H1 (cell line): Measurements from ENCODE around the gene CCDC9B. TPM values are rescaled to one million over a fixed set of nuclear protein-coding genes. Genes with fewer than 3 reads are reported as not detected.

Source experiments
- CTCF ChIA-PET: fragments of 300-600 bp; sonication (Branson Sonifier 250); formaldehyde crosslinking; loops from one replicate; lab custom pipeline; 2021; ENCODE audit not compliant: partially characterized antibody; lab: Charles Lee
- POLR2A ChIA-PET: fragments of 300-600 bp; sonication (Branson Sonifier 250); formaldehyde crosslinking; loops from one replicate; lab custom pipeline; 2021; ENCODE audit warnings: inconsistent platforms; ENCODE audit not compliant: partially characterized antibody; lab: Charles Lee
- DNase-seq, 2 experiments: peaks; one replicate each; pipeline versions ENCODE4 v3.0.0 to v3.0.0-alpha.2; 2010 to 2022; ENCODE audit warnings: low spot score in 2 of 2, low read depth in 1 of 2, mixed read lengths in 1 of 2
- FAIRE-seq: peaks from 2 replicates; lab custom pipeline; 2011; peaks lifted over from hg19 to GRCh38; lab: Jason Lieb, UNC
- H2AFZ ChIP-seq: 2 replicates; pipeline ENCODE4 v1.8.1; 2012; ENCODE audit warnings: low read length, inconsistent platforms
- H2AK5ac ChIP-seq: 2 replicates; pipeline ENCODE4 v1.6.1; 2013; ENCODE audit warnings: low read depth, low read length
- H2BK120ac ChIP-seq: replicated peaks from 2 replicates; pipeline ENCODE3; 2013; ENCODE audit warnings: low read depth, low read length, inconsistent platforms
- H2BK12ac ChIP-seq: 2 replicates; pipeline ENCODE4 v1.6.1; 2013; ENCODE audit warnings: low read depth, low read length
- H2BK15ac ChIP-seq: 2 replicates; pipeline ENCODE4 v1.6.1; 2013; ENCODE audit warnings: low read length
- H2BK20ac ChIP-seq: 2 replicates; pipeline ENCODE4 v1.6.1; 2013; ENCODE audit warnings: low read length
- H2BK5ac ChIP-seq: 2 replicates; pipeline ENCODE4 v1.6.1; 2013; ENCODE audit warnings: low read depth, low read length
- H3K14ac ChIP-seq: 2 replicates; pipeline ENCODE4 v1.6.1; 2013; ENCODE audit warnings: inconsistent platforms; ENCODE audit not compliant: insufficient read length
- H3K18ac ChIP-seq: 2 replicates; pipeline ENCODE4 v1.6.1; 2013; ENCODE audit warnings: low read length; ENCODE audit errors: extremely low read depth
- H3K23ac ChIP-seq: 2 replicates; pipeline ENCODE4 v1.6.1; 2013; ENCODE audit warnings: inconsistent platforms; ENCODE audit not compliant: insufficient read length
- H3K23me2 ChIP-seq: 2 replicates; pipeline ENCODE4 v1.6.1; 2013; ENCODE audit warnings: low read depth, low read length
- H3K27ac ChIP-seq: 2 replicates; pipeline ENCODE4 v1.6.1; 2011; ENCODE audit warnings: low read depth, low read length, inconsistent platforms
- H3K27me3 ChIP-seq, 4 experiments: replicated peaks in 1 of 4; 1 replicate in 1 of 4; 2 replicates in 3 of 4; pipeline versions ENCODE4 v1.6.1 to v1.8.1; 2011 to 2013; ENCODE audit warnings: low read length in 3 of 4, mild to moderate bottlenecking in 3 of 4, inconsistent platforms in 2 of 4, mixed read lengths in 2 of 4, moderate library complexity in 1 of 4; ENCODE audit not compliant: control insufficient read depth in 3 of 4, insufficient read depth in 3 of 4; ENCODE audit errors: extremely low read depth in 1 of 4
- H3K36me3 ChIP-seq, 4 experiments: 2 replicates each; pipeline versions ENCODE4 v1.6.1 to v1.8.1; 2011 to 2013; ENCODE audit warnings: mild to moderate bottlenecking in 4 of 4, low read length in 3 of 4, moderate library complexity in 2 of 4, control low read depth in 1 of 4, inconsistent platforms in 1 of 4; ENCODE audit not compliant: insufficient read depth in 4 of 4, control insufficient read depth in 2 of 4
- H3K4ac ChIP-seq: replicated peaks from 2 replicates; pipeline ENCODE3; 2013; ENCODE audit warnings: low read length, low read depth, mixed read lengths, inconsistent platforms; ENCODE audit not compliant: insufficient read length
- H3K4me1 ChIP-seq, 4 experiments: replicated peaks in 1 of 4; 1 replicate in 1 of 4; 2 replicates in 3 of 4; pipeline versions ENCODE4 v1.6.1 to v1.8.1; 2011 to 2013; ENCODE audit warnings: low read length in 3 of 4, inconsistent platforms in 2 of 4, mixed read lengths in 1 of 4; ENCODE audit not compliant: insufficient read depth in 4 of 4, control insufficient read depth in 3 of 4
- H3K4me2 ChIP-seq, 2 experiments: 2 replicates each; pipeline versions ENCODE4 v1.6.1 to v1.8.1; 2011 to 2013; ENCODE audit warnings: low read depth in 2 of 2, low read length in 2 of 2, control low read depth in 1 of 2, inconsistent platforms in 1 of 2, mild to moderate bottlenecking in 1 of 2; ENCODE audit not compliant: insufficient read depth in 1 of 2
- H3K4me3 ChIP-seq, 4 experiments: fragments of 200-600, 300-600 bp in 1 of 4; sonication (generic), shearing (Covaris generic), sonication (Bioruptor Twin) in 1 of 4; 2 replicates each; pipeline versions ENCODE4 v1.5.1 to v1.8.1; 2011 to 2016; ENCODE audit warnings: low read length in 4 of 4, low read depth in 3 of 4, control low read depth in 2 of 4, inconsistent platforms in 2 of 4, mild to moderate bottlenecking in 2 of 4, mixed read lengths in 1 of 4, moderate library complexity in 1 of 4; ENCODE audit not compliant: insufficient read depth in 2 of 4; ENCODE audit errors: extremely low read depth in 1 of 4
- H3K56ac ChIP-seq: replicated peaks from 2 replicates; pipeline ENCODE3; 2013; ENCODE audit warnings: low read depth, mild to moderate bottlenecking, mixed read lengths, low read length, inconsistent platforms; ENCODE audit not compliant: insufficient read length
- H3K79me1 ChIP-seq: 2 replicates; pipeline ENCODE4 v1.6.1; 2013; ENCODE audit warnings: low read depth, low read length, control low read depth
- H3K79me2 ChIP-seq, 2 experiments: 2 replicates each; pipeline versions ENCODE4 v1.6.1 to v1.8.1; 2012 to 2013; ENCODE audit warnings: low read length in 2 of 2, mild to moderate bottlenecking in 2 of 2, inconsistent platforms in 1 of 2; ENCODE audit not compliant: insufficient read depth in 2 of 2, control insufficient read depth in 1 of 2
- H3K9ac ChIP-seq, 4 experiments: replicated peaks in 1 of 4; 1 replicate in 1 of 4; 2 replicates in 3 of 4; pipeline versions ENCODE4 v1.6.1 to v1.8.1; 2011 to 2013; ENCODE audit warnings: low read depth in 3 of 4, low read length in 3 of 4, control low read depth in 2 of 4, mild to moderate bottlenecking in 2 of 4, moderate library complexity in 2 of 4, inconsistent platforms in 1 of 4; ENCODE audit errors: extremely low read depth in 1 of 4
- H3K9me3 ChIP-seq, 2 experiments: 2 replicates each; pipeline versions ENCODE4 v1.6.1 to v1.8.1; 2012 to 2013; ENCODE audit warnings: mild to moderate bottlenecking in 2 of 2, moderate library complexity in 2 of 2, control low read depth in 1 of 2, inconsistent platforms in 1 of 2, low read depth in 1 of 2, low read length in 1 of 2, mixed read lengths in 1 of 2; ENCODE audit not compliant: insufficient read depth in 2 of 2
- H4K20me1 ChIP-seq, 2 experiments: replicated peaks in 1 of 2; 2 replicates each; pipeline versions ENCODE3 to v1.8.1; 2011 to 2013; ENCODE audit warnings: inconsistent platforms in 2 of 2, low read length in 2 of 2, mild to moderate bottlenecking in 1 of 2; ENCODE audit not compliant: insufficient read depth in 2 of 2, control insufficient read depth in 1 of 2
- H4K5ac ChIP-seq: 2 replicates; pipeline ENCODE4 v1.6.1; 2013; ENCODE audit warnings: low read length, low read depth, mixed read lengths, inconsistent platforms; ENCODE audit not compliant: insufficient read length
- H4K8ac ChIP-seq: 2 replicates; pipeline ENCODE4 v1.8.0; 2013; ENCODE audit warnings: mild to moderate bottlenecking, moderate library complexity, low read length, inconsistent platforms; ENCODE audit not compliant: insufficient read depth; ENCODE audit errors: extremely low read depth
- H4K91ac ChIP-seq: replicated peaks from 2 replicates; pipeline ENCODE3; 2013; ENCODE audit warnings: low read length, mixed read lengths, inconsistent platforms; ENCODE audit not compliant: insufficient read length
- ASH2L ChIP-seq: fragments of 200-600, 300-600 bp; sonication (generic); IDR thresholded peaks from one replicate; pipeline ENCODE4 v1.7.1; 2017; ENCODE audit warnings: low read length
- BCL11A ChIP-seq, 2 experiments: IDR thresholded peaks; one replicate each; pipeline ENCODE4 v1.6.1; 2011; ENCODE audit warnings: low read depth in 2 of 2, low read length in 2 of 2, mild to moderate bottlenecking in 2 of 2
- BRCA1 ChIP-seq: IDR thresholded peaks from 2 replicates; pipeline ENCODE4 v1.6.1; 2012; ENCODE audit warnings: low read depth, low read length, improper control_type of control experiment
- CBX8 ChIP-seq: fragments of 300-800, 300-1000 bp; sonication (generic); IDR thresholded peaks from 2 replicates; pipeline ENCODE4 v1.7.1; 2016; ENCODE audit warnings: low read depth, low read length, borderline replicate concordance
- CHD1 ChIP-seq: IDR thresholded peaks from 2 replicates; pipeline ENCODE4 v1.6.1; 2012; ENCODE audit warnings: low read depth, low read length, improper control_type of control experiment
- NANOG ChIP-seq: IDR thresholded peaks from 2 replicates; pipeline ENCODE4 v1.6.1; 2011; ENCODE audit warnings: low read length, low read depth, mild to moderate bottlenecking, inconsistent platforms; ENCODE audit not compliant: insufficient read depth, poor library complexity, severe bottlenecking
- RXRA ChIP-seq: IDR thresholded peaks from 2 replicates; pipeline ENCODE4 v1.6.1; 2011; ENCODE audit warnings: low read depth, mild to moderate bottlenecking, low read length, moderate library complexity; ENCODE audit not compliant: insufficient read depth
- SIX5 ChIP-seq: IDR thresholded peaks from 2 replicates; pipeline ENCODE4 v1.6.1; 2011; ENCODE audit warnings: mild to moderate bottlenecking, low read depth, low read length
- WGBS, 2 experiments: shearing (Covaris generic) in 1 of 2; methylation state at CpG; one replicate each; pipeline versions ENCODE4 v1.1.6 to v1.1.7; 2013 to 2015; ENCODE audit warnings: low lambda C conversion rate in 2 of 2, mixed read lengths in 2 of 2, inconsistent platforms in 1 of 2, low coverage in 1 of 2, missing lambda C conversion rate in 1 of 2; ENCODE audit not compliant: insufficient replicate concordance in 2 of 2, insufficient coverage in 1 of 2, insufficient read length in 1 of 2; ENCODE audit errors: extremely low coverage in 1 of 2, missing lambda C conversion rate in 1 of 2; 5-methylcytosine and 5-hydroxymethylcytosine counted together
- polyA plus RNA-seq, 7 experiments: library from polyadenylated mRNA; depleted of rRNA in 3 of 7; stranded (reverse) in 5 of 7; unstranded in 2 of 7; fragments of >200 nt in 5 of 7; fragments of 200-250 nt in 2 of 7; gene quantifications; 1 replicate in 5 of 7; 2 replicates in 1 of 7; 4 replicates in 1 of 7; pipeline versions ENCODE4 v1.2.1 to v1.2.3, GENCODE V29; 2011 to 2013; ENCODE audit warnings: missing spikeins in 2 of 7, mixed read lengths in 2 of 7
- total RNA-seq: library from RNA; stranded (reverse); fragmentation: NEBNext Ultra II Directional; extraction: Animal tissue kit (Norgen Biotek cat#: 25700); gene quantifications from 2 replicates; pipeline ENCODE4 v1.2.1, GENCODE V29; 2021
- TF ChIP-seq, protein P1 (sequence below): IDR thresholded peaks from 2 replicates; pipeline ENCODE4 v1.6.1; 2012; ENCODE audit warnings: low read length, inconsistent platforms
- TF ChIP-seq, protein P2 (sequence below): IDR thresholded peaks from 2 replicates; pipeline ENCODE4 v1.6.1; 2011; ENCODE audit warnings: low read depth, mild to moderate bottlenecking, low read length; ENCODE audit not compliant: insufficient read depth

Gene CCDC9B
- total and polyA plus RNA-seq, 2 of the 8 experiments (the other 6 are each of a cell fraction or from before 2014, with no cell fraction given): 0.45 to 0.78 TPM

DNA sequence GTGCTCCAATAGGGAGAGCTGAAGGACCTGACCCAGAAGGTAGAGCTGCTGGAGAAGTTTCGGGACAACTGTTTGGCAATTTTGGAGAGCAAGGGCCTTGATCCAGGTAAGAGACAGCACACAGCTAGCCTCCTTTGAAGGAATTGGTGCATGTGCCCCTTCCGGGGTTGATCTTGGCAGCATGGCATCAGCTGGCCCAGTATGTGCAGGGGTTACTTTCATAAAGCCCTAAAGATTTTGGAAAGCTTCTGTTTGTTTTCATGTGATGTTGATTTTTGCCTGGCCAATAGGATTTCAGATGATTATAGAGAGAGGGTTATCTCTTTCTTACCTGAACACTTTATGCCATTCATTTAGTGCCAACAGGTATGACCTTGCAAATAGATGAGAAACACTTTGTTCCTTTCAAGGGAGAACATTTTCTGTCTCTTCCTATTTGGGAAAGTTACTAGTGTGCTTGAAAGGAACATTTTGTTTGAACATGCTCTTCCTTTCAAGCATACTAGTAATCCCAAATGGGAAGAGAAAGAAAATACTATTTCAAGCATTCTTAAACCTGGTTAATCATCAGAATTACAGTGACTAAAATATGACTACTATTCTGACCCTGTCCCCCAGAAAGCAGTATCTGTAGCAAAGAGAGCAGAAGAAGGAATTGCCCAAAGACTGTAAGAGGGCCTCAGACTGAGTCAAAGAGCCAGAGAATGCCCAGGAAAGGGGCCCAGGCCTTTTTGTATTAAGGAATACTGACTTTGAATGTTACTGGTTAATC is 49.3 kb upstream of the CCDC9B start:
- no peak overlapping the region for H3K18ac ChIP-seq
- peaks cover 48 to 84% (median 64%) of the 10 kb centered on the region in 4 experiments for H3K36me3 ChIP-seq
- H2BK12ac ChIP-seq: no peak overlapping the region
- H3K4me3 ChIP-seq: no peak overlapping the region
- H4K5ac ChIP-seq: no peak overlapping the region
- no peak overlapping the region for H3K4ac ChIP-seq
- H4K20me1 ChIP-seq: peaks cover 0 to 3% of the 10 kb centered on the region in 2 experiments
- H2BK15ac ChIP-seq: no peak overlapping the region
- no peak overlapping the region for H4K8ac ChIP-seq
- peaks cover 0 to 7% of the 10 kb centered on the region in 2 experiments; a peak in 3 of 4 replicates for H3K79me2 ChIP-seq
- 95% methylated on average over 2 of the region's 2 CpGs; no CpG with 5 or more reads in 1 of the 2 experiments for WGBS, 2 experiments
- CTCF ChIA-PET: interaction anchor here (0.7 to 1.9 kb wide), 3 partner anchors 22 to 114 kb away, joined by 3 to 9 read pairs (median 4); no protein-coding TSS in a partner anchor
- no peaks in the 10 kb centered on the region for H3K4me1 ChIP-seq
- no peak overlapping the region for H4K91ac ChIP-seq
- 0 out of 2 replicates have a peak, but pooled peaks cover 3% of the 10 kb centered on the region for H3K79me1 ChIP-seq
- H3K14ac ChIP-seq: no peak overlapping the region
- no peak overlapping the region for H3K56ac ChIP-seq
- no peaks in the 10 kb centered on the region for H3K27me3 ChIP-seq
- H3K4me2 ChIP-seq: no peak overlapping the region
- no peak overlapping the region for H3K9ac ChIP-seq
- H3K27ac ChIP-seq: no peak overlapping the region
- FAIRE-seq: no peak
- H2AK5ac ChIP-seq: no peak overlapping the region
- POLR2A ChIA-PET: interaction anchor here (0.7 to 2.1 kb wide), 5 partner anchors 13 to 50 kb away, joined by 3 to 4 read pairs (median 4); partner anchors contain the start of gene IVD
- no peak overlapping the region for H2BK5ac ChIP-seq
- H3K23ac ChIP-seq: no peak overlapping the region
- H2AFZ ChIP-seq: no peak overlapping the region
- no peak for DNase-seq
- no peaks in the 10 kb centered on the region for H3K23me2 ChIP-seq
- H2BK120ac ChIP-seq: no peak overlapping the region
- H2BK20ac ChIP-seq: no peak overlapping the region
- peaks cover 0 to 4% of the 10 kb centered on the region in 2 experiments; a peak in 1 of 4 replicates for H3K9me3 ChIP-seq
- TF ChIP-seq, protein P1, sequence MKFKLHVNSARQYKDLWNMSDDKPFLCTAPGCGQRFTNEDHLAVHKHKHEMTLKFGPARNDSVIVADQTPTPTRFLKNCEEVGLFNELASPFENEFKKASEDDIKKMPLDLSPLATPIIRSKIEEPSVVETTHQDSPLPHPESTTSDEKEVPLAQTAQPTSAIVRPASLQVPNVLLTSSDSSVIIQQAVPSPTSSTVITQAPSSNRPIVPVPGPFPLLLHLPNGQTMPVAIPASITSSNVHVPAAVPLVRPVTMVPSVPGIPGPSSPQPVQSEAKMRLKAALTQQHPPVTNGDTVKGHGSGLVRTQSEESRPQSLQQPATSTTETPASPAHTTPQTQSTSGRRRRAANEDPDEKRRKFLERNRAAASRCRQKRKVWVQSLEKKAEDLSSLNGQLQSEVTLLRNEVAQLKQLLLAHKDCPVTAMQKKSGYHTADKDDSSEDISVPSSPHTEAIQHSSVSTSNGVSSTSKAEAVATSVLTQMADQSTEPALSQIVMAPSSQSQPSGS: no peak
- TF ChIP-seq CHD1: no peak
- TF ChIP-seq SIX5: no peak
- TF ChIP-seq NANOG: no peak
- TF ChIP-seq CBX8: no peak
- TF ChIP-seq RXRA: no peak
- TF ChIP-seq ASH2L: no peak
- no peak for TF ChIP-seq BRCA1
- TF ChIP-seq, protein P2, sequence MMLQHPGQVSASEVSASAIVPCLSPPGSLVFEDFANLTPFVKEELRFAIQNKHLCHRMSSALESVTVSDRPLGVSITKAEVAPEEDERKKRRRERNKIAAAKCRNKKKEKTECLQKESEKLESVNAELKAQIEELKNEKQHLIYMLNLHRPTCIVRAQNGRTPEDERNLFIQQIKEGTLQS: no peak
- no peak for TF ChIP-seq BCL11A (IDR thresholded peaks at IDR 0.05; ENCODE audit: low read depth in 2 of 2, low read length in 2 of 2)
